Fibroblast of skin of left quadriceps (primary cell): Measurements from ENCODE around the gene SFMBT2.
"Not testable (repeated sequence)": the region's sequence is repeated elsewhere in the genome, so short reads cannot be mapped to it uniquely, and the experiment has no call there.

Experiments
- DNase-seq, 2 experiments: peaks; one replicate each; pipeline ENCODE4 v3.0.0-alpha.2; 2013; ENCODE audit warnings: low read depth in 2 of 2

Gene SFMBT2

DNA sequence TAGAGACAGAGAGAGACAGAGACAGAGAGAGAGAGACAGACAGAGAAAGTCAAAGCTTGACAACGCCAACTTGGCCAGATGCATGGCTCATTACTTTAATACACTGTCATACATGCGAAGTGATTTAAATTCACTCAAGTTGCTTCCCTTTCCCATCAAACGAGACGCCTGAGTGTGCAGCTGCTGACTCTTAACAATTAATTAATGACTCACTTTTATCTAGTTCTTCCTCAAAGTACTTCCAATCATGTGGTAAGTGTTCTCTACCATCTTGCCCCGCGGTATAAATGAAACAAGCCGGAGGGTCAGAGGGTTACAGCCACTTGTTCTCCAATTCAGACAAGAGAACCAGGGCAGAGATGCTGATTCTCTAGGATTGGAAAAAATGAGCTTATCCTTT lies 90.8 kb downstream of the SFMBT2 start:
- DNase-seq, result no peak

DNA sequence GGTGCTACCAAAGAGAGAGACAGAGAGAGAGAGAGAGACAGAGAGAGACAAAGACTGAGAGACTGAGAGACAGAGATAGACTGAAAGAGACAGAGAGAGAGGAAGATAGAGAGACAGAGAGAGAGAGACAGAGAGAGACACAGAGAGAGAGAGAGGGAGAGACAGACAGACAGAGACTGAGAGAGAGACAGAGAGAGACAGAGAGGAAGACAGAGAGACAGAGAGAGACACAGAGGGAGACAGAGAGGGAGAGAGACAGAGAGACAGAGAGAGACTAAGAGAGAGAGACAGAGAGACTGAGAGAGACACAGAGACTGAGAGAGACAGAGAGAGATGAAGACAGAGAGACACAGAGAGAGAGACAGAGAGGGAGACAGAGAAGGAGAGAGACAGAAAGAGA lies 91.2 kb downstream of the SFMBT2 start:
- DNase-seq, result no peak

DNA sequence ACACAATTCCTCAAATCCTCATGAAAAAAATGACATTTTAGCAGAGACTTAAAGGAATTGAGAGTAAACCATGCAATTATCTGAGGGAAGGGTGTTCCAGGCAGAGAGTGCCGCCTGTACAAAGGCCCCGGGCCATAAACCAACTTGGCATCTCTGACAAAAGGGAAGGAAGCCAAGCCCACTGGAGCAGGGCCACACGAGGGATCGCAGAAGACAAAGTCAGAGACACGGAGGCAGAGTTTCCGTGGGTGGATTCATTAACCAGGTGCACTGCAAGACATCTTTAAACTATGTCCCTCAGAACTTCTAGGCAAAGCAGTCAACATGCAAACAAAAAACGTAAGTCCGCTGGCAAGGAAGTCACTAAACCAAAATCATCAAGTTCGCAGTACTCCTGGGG lies 92.0 kb downstream of the SFMBT2 start:
- DNase-seq, result no peak

DNA sequence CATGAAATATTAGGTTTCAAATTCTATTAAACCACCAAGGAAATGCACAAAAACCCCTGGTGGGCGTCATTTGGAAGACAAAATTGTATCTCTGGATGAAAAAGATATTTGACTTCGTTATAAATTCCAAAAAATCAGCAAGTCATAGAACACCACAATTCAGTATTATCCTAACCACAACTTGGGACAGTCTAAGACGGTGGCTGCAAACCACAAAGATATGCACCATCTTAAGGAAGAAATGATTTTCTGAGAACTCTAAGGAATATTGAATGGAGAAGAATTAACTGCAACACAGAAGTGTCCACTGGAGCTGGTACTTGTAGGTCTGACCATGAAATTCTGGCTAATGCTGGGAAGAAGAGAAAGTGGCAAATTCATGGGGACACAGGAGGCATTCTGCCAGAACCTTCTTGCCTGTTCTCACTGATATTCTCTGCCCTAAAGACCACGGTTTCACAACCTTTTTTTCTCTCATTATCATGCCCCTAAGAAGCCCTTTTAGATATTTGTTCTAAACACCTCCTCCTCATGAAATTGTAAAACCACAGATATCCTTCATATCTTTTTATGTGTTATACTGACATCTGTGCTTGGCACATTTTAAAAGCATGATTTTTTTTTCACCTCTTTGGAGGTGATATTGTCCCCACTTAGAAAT lies 92.9 kb downstream of the SFMBT2 start:
- DNase-seq, result no peak

DNA sequence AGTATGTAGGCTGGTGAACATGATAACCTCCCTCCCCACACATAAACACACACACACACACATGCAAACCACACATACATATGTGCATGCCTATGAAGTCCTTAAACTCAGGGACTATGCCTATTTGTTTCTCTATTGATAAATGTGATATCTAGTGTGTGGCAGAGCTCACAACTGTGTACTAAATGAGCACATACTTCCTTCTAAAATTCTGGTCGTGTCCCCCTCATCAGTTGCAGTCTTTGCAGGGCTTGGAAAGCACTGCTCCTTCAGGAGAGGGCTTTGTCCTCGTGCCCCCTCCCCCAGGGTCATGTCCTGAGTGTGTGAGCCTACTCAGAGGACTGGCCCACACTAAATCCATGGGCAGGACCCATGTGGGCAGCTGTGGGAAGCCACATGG lies 94.0 kb downstream of the SFMBT2 start:
- no peak for DNase-seq

DNA sequence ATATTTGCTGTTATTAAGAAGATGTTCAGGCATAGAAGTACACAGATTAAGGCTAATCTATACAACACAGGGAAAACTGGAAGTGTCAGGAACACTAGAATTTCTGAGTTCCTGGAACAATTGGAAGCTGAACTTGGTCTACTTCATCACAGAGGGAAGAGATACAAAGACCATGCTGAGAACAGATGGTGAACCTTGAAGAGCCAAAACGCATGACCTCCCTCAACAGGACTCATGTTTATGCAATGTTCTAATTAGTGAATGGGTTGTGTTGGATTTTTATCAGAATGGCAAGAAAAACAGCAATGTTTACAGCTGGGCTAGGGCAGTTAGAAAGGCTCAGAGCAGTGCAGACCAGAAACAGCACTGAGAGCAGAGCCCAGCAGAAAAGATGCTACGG lies 94.9 kb downstream of the SFMBT2 start:
- DNase-seq, result no peak

DNA sequence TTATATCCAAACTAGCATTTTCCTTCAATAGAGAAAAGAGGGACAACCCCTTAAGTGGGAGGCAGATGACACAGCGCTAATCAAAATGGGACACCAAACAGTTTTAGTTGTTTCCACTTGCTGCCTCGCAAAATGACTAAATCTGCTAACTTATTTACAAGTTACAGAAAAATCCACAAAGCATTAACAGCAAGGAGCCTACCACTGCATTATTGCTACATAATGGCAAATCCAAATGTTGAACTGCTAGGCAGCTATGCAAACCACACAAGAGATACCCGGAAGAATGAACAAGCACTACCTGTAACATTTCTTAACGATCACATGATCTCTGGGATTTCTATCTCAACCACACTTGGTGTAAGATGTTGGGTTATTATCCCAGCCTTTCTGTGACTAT lies 96.7 kb downstream of the SFMBT2 start:
- DNase-seq, result no peak

DNA sequence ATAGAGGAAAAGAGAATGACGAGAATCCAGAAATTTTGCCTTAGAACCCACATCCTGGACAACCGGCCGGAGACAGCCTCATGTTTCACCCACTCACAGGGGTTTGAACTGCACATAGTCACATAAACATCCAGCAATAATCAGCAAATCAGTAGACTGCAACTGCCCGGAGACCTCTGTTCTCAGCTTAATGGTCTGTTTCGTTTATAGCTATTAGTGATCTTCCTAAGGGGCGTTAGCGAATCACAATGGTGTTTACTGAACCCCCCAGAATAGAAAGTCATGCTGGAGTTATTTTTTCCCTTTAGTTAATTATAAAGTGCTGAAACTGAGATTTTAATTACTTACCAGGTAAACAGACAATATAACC lies 98.4 kb downstream of the SFMBT2 start:
- DNase-seq, result no peak

DNA sequence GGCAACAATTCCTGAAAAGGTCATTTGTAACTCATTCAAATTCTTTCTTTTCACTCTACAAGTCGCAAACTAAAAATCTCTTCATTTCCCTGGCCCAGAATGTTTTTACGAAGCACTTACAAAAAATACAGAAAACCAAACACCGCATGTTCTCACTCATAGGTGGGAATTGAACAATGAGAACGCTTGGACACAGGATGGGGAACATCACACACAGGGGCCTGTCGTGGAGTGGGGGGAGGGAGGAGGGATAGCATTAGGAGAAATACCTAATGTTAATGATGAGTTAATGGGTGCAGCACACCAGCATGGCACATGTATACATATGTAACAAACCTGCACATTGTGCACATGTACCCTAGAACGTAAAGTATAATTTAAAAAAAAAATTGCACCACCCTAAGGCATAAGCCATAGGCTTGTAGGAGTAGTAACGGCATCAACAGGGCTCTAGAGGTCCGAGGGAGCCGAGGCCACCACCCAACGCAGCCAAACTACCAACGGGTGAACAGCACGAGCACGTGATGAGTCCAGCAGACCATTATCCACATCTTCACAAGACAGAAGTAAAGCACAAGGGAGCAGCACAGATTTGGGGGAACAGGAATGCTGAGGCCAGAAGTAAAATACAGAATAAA lies 98.9 kb downstream of the SFMBT2 start:
- not testable (repeated sequence) for DNase-seq

DNA sequence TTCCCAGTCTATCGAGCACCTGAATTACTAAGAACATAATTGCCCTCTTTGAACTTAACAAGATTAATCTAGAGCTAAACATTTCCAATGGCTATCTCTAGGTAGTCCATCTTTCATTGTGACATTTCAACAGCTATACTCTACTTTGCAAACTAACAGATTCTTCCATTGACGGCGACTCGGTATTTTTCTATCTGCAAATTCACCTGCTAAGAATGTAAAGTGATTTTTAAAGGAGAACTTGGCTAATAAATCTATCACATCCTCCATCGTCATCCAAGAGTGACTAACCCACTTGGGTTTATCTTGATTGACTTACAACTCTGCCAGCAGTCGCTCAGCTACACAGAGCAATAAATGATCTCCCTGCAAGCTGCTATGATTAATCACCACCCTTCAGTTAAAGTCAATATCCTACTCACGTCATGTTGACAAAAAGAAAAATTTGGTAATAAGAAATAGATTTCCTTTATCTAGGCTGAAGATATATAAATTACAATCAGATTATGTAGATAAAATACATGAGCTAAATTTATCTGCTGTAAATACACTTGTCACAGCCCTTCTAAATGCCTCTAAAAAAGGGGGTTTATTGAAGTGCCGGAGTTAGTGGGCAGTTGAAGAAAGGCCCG lies 99.5 kb downstream of the SFMBT2 start:
- no peak for DNase-seq

DNA sequence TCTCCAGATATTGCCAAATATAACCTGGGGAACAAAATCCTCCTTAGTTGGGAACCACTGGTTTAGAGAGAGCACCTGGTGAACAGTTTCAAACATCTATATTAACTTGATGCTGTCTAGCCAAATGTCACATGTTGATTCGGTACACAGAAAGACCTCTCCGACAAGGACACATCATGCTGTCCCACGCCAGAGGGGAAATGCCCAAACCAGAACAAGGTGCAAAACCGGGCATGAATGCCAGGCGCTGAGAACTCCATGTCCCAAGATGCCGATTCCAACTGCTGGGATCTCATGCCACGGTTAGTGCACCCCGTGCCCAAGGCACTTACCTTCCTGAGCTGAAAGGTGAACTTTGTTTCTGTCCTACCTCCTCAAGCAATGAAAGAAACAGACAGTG lies 100.8 kb downstream of the SFMBT2 start:
- DNase-seq, result no peak

DNA sequence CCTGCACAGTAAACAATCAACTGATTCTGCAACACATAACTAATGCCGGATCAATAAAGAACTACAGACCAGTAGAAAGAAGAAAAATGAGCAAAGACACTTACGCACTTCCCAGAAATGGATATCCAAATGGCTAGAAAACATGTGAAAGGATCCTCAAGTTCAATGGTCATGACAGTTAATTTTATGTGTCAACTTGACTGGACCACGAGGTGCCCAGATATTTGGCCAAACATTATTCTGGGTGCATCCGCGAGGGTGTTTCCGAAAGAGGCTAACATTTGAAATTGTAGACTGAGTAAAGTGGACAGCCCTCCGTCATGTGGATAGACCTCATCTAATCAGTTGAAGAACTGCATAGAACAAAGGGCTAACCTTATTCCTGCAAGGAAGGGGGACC lies 102.0 kb downstream of the SFMBT2 start:
- no peak for DNase-seq

DNA sequence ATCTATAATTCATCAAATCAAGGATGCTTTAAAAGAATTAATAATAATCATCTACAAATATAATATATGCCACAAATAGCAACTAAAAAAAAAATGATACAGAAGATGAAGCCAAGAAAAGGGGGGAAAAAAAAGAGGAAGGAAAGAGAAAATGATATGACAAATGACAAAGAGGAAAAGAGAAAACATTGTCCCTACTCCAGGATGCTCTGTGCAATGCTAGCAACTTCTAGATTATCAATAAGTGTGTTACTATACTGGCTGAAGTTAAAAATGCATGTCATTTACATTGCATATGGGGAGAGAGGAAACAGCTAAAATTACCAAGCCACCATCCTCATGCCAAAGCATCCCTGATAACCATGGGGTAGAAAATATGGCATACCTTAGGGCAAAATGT lies 104.2 kb downstream of the SFMBT2 start:
- DNase-seq, result no peak

DNA sequence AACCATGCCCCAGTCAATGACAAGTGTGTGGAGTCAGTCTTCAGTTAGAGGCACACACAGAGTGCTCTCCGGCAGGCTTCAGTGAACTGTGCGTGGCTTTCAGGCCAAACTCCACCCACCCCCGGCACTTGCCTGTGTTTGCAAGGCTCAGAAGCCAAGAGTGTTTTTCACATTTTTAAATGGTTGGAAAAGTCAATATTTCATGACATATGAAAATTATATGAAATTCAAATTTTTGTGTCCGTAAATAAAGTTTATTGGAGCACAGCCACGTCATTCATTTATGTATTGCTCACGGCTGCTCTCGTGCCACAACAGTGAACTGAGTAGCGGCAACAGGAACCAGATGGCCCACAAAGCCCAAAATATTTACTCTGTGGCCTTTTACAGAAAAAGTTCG lies 104.7 kb downstream of the SFMBT2 start:
- no peak for DNase-seq

DNA sequence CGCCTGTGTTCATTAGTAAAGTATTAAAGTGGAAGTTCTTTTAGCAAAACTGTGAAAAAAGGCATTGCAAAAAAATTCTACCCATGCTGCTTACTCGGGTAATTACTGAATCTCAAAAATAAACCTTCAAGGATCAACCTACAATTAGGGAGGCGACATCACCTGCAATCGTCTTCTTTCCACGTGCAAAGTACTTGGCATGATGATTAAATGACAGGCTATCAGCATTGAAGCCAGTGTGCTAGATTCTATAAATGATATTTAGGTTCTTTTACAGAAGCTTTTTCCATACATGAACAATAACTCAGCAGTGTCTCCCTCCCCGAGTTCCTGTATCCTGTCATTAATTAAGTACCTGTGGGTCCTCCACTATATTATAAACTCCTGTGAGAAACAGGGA lies 105.8 kb downstream of the SFMBT2 start:
- DNase-seq, result no peak

DNA sequence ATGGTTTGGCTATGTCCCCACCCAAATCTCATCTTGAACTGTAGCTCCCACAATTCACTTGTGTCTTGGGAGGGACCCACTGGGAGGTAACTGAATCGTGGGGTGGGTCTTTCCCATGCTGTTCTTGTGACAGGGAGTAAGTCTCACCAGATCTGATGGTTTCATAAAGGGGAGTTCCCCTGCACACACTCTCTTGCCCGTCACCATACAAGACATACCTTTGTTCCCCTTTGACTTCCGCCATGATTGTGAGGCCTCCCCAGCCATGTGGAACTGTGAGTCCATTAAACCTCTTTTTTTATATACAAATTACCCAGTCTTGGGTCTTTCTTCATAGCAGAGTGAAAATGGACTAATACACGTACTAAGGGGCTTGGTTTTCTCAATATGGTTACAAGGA lies 106.7 kb downstream of the SFMBT2 start:
- no peak for DNase-seq

DNA sequence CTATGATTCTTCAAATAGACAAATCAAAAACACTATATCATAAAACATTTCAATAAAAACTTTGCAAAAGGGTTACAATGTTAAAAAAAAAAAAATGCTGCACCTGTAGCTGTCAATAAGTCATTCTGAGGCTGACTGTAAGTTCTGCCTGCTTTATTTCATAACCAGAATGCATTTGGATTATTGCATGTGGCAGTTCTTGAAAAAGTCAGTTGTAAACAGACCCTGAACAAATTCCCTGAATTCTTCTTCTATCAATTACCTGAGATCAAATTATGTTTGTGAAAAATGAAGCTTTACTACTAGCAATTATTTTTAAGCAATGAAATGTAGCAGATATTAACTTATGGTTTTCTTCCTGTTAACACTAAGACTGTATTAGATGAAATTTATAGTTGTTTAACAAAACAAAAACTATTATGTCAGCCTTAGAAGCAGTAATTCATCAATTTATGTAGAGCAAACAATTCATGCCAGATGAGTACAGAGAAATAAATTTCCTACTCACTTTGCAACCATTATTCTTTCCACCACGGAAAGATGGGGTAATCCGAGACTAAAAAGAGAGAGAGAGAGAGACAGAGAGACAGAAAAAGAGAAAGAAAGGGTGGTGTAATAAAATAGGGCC lies 107.8 kb downstream of the SFMBT2 start:
- no peak for DNase-seq

DNA sequence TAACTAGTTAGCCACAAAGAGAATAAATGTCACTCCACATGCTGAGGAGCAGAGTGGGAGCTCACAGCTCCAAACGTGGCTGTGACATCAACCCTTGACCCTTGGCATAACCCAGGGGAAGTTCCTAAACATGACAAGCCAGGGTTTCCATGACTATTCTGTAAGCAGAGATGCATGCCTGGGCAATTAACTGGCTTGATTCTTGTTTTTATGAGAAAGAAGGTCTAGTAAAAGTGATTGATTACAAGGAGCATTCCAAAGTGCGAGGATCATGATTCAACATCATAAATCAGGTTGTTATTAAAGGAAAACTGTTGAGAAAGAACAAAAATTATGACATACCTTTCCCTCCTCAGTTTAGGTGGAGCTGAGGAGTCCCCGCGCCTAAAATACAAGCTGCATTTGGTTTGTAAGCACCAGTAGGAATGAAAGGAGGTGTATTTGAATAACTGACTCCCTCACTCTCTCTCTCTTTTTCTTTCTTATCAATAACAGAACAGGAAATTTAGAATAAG lies 108.4 kb downstream of the SFMBT2 start:
- peak; percentile 35 to 39 for DNase-seq

DNA sequence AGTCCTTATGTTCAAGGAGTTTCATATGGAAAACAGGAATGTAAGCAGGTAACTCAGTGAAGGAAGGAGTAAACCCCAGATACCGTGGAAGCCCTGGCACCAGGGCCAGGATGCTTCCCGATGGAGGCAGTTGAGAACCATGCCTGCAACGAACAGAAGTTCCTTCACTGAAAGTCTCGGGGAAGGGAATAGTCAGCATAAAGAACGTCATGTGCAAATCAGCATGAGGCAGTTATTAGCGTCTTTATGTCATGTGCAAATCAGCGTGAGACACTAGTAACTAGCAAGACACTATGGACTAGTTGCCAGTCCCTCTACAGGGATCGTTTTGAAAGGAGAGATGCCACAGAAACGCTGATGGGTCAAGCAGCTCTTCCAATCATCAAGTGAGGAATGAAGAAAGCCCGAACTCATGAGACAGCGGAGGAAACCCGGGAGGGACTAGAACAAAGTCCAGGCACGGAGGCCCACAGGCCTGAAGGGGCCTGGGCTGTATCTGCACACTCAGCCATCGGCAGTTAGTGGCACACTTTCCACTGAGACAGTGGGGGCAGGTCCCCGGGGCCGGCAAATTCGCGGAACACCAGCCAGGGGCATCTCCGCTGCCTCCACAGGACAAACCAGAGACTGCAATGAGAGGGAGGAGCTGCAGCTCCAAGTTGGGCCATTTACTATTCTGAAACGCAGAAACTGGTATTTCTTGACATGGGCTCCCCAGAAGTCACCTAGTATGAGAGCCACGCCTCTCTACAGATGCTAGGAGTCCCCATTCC lies 109.6 kb downstream of the SFMBT2 start:
- no peak for DNase-seq

DNA sequence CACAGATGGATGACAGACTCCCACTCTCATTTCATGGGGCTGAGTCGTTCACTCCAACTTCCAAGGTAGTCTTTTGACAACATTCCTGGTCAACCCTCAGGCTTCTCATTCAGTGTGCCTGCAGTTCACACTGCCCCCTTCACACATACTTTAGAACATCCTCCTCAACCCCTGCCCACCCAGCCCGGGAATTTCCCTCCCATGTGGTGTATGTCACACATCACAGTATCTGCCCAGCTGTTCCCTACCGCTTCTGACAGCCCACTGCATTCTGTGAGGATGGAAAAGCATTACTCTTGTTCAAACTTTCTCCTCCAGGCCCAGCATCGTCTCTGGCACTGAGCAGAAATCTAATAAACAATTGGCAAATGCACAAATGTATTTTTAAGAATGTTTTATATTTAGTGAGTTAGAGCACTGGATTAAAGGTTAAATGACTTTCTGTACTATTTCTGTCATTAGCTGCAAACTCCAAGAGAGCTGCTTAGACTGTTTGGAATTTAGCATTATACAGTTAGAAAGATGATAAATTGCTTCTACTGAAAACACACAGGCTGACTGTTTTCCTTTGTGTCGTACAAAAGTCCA lies 110.4 kb downstream of the SFMBT2 start:
- peak in 1 of 2 experiments; percentile 20 for DNase-seq

DNA sequence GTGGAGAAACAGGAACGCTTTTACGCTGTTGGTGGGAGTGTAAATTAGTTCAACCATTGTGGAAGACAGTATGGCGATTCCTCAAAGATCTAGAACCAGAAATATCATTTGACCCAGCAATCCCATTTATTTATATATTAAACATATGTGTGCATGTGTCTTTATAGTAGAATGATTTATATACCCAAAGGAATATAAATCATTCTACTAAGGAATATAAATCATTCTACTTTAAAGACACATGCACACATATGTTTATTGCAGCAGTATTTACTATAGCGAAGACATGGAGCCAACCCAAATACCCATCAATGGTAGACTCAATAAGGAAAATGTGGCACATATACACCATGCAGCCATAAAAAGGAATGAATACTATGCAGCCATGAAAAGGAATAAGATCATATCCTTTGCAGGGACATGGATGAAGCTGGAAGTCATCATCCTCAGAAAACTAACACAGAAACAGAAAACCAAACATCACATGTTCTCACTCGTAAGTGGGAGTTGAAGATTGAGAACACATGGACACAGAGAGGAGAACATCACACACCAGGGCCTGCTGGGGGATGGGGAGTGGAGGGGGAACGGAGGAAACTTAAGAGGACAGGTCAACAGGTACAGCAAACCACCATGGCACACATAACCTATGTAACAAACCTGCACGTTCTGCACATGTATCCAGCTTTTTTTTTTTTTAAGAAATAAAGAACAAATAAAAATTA lies 111.1 kb downstream of the SFMBT2 start:
- not testable (repeated sequence) for DNase-seq
